Ascending aorta (tissue), 2 donors: ENCODE data around the gene HSF5. TPM values are rescaled to one million over a fixed set of nuclear protein-coding genes. Genes with fewer than 3 reads are reported as not detected.

ENCODE experiments used
- DNase-seq, 2 donors: peaks; one replicate each; pipeline ENCODE4 v3.0.0-alpha.2; 2019; ENCODE audit warnings: low spot score in 2 of 2
- H3K27ac ChIP-seq, 2 donors: fragments of 200-600 bp; sonication (generic); one replicate each; pipeline ENCODE4 v1.5.1; 2016 to 2017; ENCODE audit warnings: mild to moderate bottlenecking in 1 of 2
- H3K27me3 ChIP-seq: fragments of 200-600 bp; sonication (generic); one replicate; pipeline ENCODE4 v1.5.1; 2017
- H3K36me3 ChIP-seq, 2 donors: fragments of 200-600 bp; sonication (generic); one replicate each; pipeline ENCODE4 v1.5.1; 2016
- H3K4me1 ChIP-seq, 2 donors: fragments of 200-600 bp; sonication (generic); one replicate each; pipeline ENCODE4 v1.5.1; 2016 to 2017; ENCODE audit warnings: mild to moderate bottlenecking in 1 of 2
- H3K4me3 ChIP-seq, 2 donors: fragments of 200-600 bp; sonication (generic); one replicate each; pipeline ENCODE4 v1.5.1; 2016 to 2017; ENCODE audit warnings: mild to moderate bottlenecking in 1 of 2
- H3K9me3 ChIP-seq, 2 donors: fragments of 200-600 bp; sonication (generic); one replicate each; pipeline ENCODE4 v1.5.1; 2016
- CTCF ChIP-seq, 3 experiments: fragments of 200-600 bp in 2 of 3; fragments of 450-650 bp in 1 of 3; sonication (generic) in 2 of 3; IDR thresholded peaks; one replicate each; pipeline ENCODE4 v1.5.1; 2016 to 2019; ENCODE audit warnings: antibody characterized with exemption in 3 of 3, mild to moderate bottlenecking in 1 of 3, moderate library complexity in 1 of 3
- intact Hi-C: fragments of 100-400 bp; cut with DNase I; formaldehyde crosslinking; loops from one replicate; pipeline ENCODE4 v1.15.1; 2023
- total RNA-seq: library from RNA; depleted of rRNA; stranded (reverse); fragments of >200 nt; gene quantifications from one replicate; pipeline ENCODE4 v1.1.0, GENCODE V29; 2016

Gene HSF5
- total RNA-seq, 1 donor from 2014 or later: not detected

- H3K36me3 ChIP-seq: no peaks in the 10 kb centered on the region
- H3K4me1 ChIP-seq: no peaks in the 10 kb centered on the region
- no peaks in the 10 kb centered on the region for H3K9me3 ChIP-seq
- no peak for TF ChIP-seq CTCF (IDR thresholded peaks at IDR 0.05)
- intact Hi-C loops: no loop called here
- H3K27ac ChIP-seq: no peak overlapping the region
- no peak overlapping the region for H3K4me3 ChIP-seq
- no peak for DNase-seq
- no peaks in the 10 kb centered on the region for H3K27me3 ChIP-seq
Observed at GRCh38 chr17:58370309-58370708, 117.9 kb downstream of the HSF5 start.

Other genes with a start within 250 kb of the HSF5 start
- gene LPO, start 249.8 kb downstream of the HSF5 start, total RNA-seq: not detected
- gene MPO, start 207.5 kb downstream of the HSF5 start, total RNA-seq: 1.8 TPM
- gene TSPOAP1, start 159.6 kb downstream of the HSF5 start, total RNA-seq: 22.4 TPM
- 18.0 TPM for gene SUPT4H1, start 136.2 kb downstream of the HSF5 start, total RNA-seq
- 0.53 TPM for gene RNF43, start 70.9 kb downstream of the HSF5 start, total RNA-seq
- gene MTMR4, start 26.2 kb upstream of the HSF5 start, total RNA-seq: 24.6 TPM
- gene TEX14, start 203.6 kb upstream of the HSF5 start, total RNA-seq: not detected
- gene RAD51C, start 204.2 kb upstream of the HSF5 start, total RNA-seq: 6.8 TPM